Liver (tissue), 3 donors: ENCODE data around the gene MT1E.

Experiments
- ATF3 ChIP-seq: IDR thresholded peaks from 2 replicates; pipeline ENCODE4 v1.6.1; 2016; ENCODE audit warnings: antibody characterized with exemption
- CTCF ChIP-seq: fragments of 150-350 bp; IDR thresholded peaks from 2 replicates; pipeline ENCODE4 v1.5.1; 2017; ENCODE audit warnings: improper control_type of control experiment, low read depth, low read length; ENCODE audit not compliant: missing input control
- GABPA ChIP-seq, 2 donors: IDR thresholded peaks in 1 of 2; conservative IDR thresholded peaks in 1 of 2; 2 replicates each; pipeline ENCODE4 v1.6.1; 2016; ENCODE audit warnings: antibody characterized with exemption in 2 of 2, mild to moderate bottlenecking in 1 of 2, moderate library complexity in 1 of 2
- JUND ChIP-seq, 2 donors: IDR thresholded peaks; 2 replicates each; pipeline ENCODE4 v1.6.1; 2016; ENCODE audit warnings: antibody characterized with exemption in 2 of 2
- RAD21 ChIP-seq, 2 donors: IDR thresholded peaks; 2 replicates each; pipeline ENCODE4 v1.6.1; 2016; ENCODE audit warnings: antibody characterized with exemption in 2 of 2, mild to moderate bottlenecking in 2 of 2
- REST ChIP-seq: IDR thresholded peaks from 2 replicates; pipeline ENCODE4 v1.6.1; 2016; ENCODE audit warnings: antibody characterized with exemption, mild to moderate bottlenecking
- TAF1 ChIP-seq: conservative IDR thresholded peaks from 2 replicates; pipeline ENCODE4 v1.6.1; 2016; ENCODE audit warnings: antibody characterized with exemption, mild to moderate bottlenecking
- YY1 ChIP-seq: IDR thresholded peaks from 2 replicates; pipeline ENCODE4 v1.6.1; 2016; ENCODE audit warnings: antibody characterized with exemption, mild to moderate bottlenecking
- donor health status: healthy.
- donor health status: healthy.

DNA sequence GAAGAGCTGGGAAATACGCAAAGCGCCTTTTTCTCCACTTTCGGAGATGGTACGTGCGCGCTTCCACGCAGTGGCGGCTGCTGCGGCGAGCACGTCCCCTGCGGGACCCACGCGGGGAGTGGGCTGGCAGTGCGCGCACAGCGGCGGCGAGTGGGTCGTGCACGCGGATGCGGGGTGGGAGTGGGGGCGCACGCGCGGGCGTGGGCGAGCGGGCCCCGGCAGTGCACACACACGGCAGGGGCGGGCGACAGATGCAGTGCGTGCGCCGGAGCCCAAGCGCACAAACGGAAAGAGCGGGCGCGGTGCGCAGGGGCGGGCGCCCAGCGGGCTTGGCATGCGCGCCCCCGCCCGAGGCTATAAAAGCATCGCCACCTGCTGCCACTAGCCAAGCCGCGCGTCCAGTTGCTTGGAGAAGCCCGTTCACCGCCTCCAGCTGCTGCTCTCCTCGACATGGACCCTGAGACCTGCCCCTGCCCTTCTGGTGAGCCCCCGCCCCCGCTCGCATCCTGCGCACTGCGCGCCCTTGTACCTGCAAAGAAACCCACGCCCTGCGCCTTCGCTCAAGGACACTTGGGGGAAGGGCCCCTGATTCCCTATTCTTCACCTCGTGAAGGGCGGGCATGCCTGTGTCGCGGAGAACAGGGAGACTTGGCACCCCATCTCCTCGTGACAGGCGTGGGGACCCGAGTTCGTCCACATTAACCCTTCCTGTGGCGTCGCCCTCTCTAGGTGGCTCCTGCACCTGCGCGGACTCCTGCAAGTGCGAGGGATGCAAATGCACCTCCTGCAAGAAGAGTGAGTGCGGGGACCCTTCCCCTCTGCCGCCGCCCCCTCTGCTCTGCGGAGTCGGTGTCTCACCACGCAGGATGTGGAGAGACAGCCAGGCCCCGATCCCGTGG, 36.2 kb upstream of the MT1E start, which contains the start of gene MT3:
- TF ChIP-seq CTCF (no peak), YY1 (no peak), REST (no peak), TAF1 (no peak), RAD21 (IDR thresholded peaks at IDR 0.05) (no peak), JUND (IDR thresholded peaks at IDR 0.05) (no peak), GABPA (IDR thresholded peaks at IDR 0.05 in 1 of 2, conservative IDR thresholded peaks at IDR 0.05 in 1 of 2) (no peak), ATF3 (no peak)
